GM12878 (cell line): Measurements from ENCODE around the gene CR1L. TPM values are rescaled to one million over a fixed set of nuclear protein-coding genes. Genes with fewer than 3 reads are reported as not detected.

ENCODE experiments used
- ATAC-seq: fragments of 200-7000 bp; cut with Tn5 transposase; 3 replicates; pipeline ENCODE4 v1.9.1; 2020; ENCODE audit warnings: mild to moderate bottlenecking, moderate library complexity
- BruUV-seq: library from RNA; stranded (reverse); fragments of 400-500 nt; replicated peaks from 2 replicates; lab custom pipeline; 2021; lab: Mats Ljungman, UMichigan
- CTCF ChIA-PET: fragments of 300-600 bp; sonication (Branson Sonifier 250); formaldehyde crosslinking; extraction: SDS; loops from one replicate; lab custom pipeline; 2021; ENCODE audit warnings: inconsistent platforms; lab: Yijun Ruan, JAX
- POLR2A ChIA-PET: fragments of 350-600 bp; formaldehyde crosslinking; extraction: SDS; loops from one replicate; lab custom pipeline; 2021; ENCODE audit warnings: inconsistent platforms; lab: Charles Lee
- RAD21 ChIA-PET: fragments of 300-600 bp; sonication (Branson Sonifier 250); formaldehyde crosslinking; loops from one replicate; lab custom pipeline; 2023; ENCODE audit warnings: antibody characterized with exemption; ENCODE audit not compliant: unreplicated experiment; lab: Charles Lee
- SMC1A ChIA-PET: fragments of 300-600 bp; sonication (Branson Sonifier 250); formaldehyde crosslinking; loops from one replicate; lab custom pipeline; 2023; ENCODE audit not compliant: unreplicated experiment, uncharacterized antibody; lab: Charles Lee
- DNase-seq: peaks from one replicate; pipeline ENCODE4 v3.0.0-alpha.2; 2011; ENCODE audit warnings: low read depth, low spot score
- FAIRE-seq: peaks from 3 replicates; lab custom pipeline; 2011; peaks lifted over from hg19 to GRCh38; lab: Jason Lieb, UNC
- H2AFZ ChIP-seq: 2 replicates; pipeline ENCODE4 v1.6.0; 2011; ENCODE audit warnings: low read depth, low read length, control low read depth; ENCODE audit not compliant: control insufficient read depth
- H3K27ac ChIP-seq: 2 replicates; pipeline ENCODE4 v1.5.1; 2011; ENCODE audit warnings: control low read depth; ENCODE audit not compliant: control insufficient read depth, insufficient read depth
- H3K27me3 ChIP-seq, 2 experiments: replicated peaks in 1 of 2; 2 replicates each; pipeline versions ENCODE4 v1.6.0 to v1.6.1; 2011; ENCODE audit warnings: low read length in 1 of 2; ENCODE audit not compliant: control insufficient read depth in 2 of 2, insufficient read depth in 2 of 2
- H3K36me3 ChIP-seq, 2 experiments: 2 replicates each; pipeline ENCODE4 v1.5.1; 2011; ENCODE audit warnings: low read length in 1 of 2; ENCODE audit not compliant: control insufficient read depth in 2 of 2, insufficient read depth in 2 of 2
- H3K4me1 ChIP-seq: 2 replicates; pipeline ENCODE4 v1.6.1; 2011; ENCODE audit warnings: mild to moderate bottlenecking, low read length, moderate library complexity, mixed read lengths; ENCODE audit not compliant: control insufficient read depth, insufficient read depth
- H3K4me2 ChIP-seq: 2 replicates; pipeline ENCODE4 v1.6.0; 2011; ENCODE audit warnings: control low read depth; ENCODE audit not compliant: control insufficient read depth, insufficient read depth
- H3K4me3 ChIP-seq: fragments of 200-600 bp; sonication (generic); 2 replicates; pipeline ENCODE4 v1.5.1; 2016
- H3K79me2 ChIP-seq: 2 replicates; pipeline ENCODE4 v1.6.0; 2011; ENCODE audit warnings: low read length; ENCODE audit not compliant: control insufficient read depth, insufficient read depth
- H3K9ac ChIP-seq: 2 replicates; pipeline ENCODE4 v1.8.0; 2011; ENCODE audit warnings: low read length, control low read depth, mixed read lengths; ENCODE audit not compliant: control insufficient read depth, insufficient read depth
- H3K9me3 ChIP-seq: replicated peaks from 3 replicates; pipeline ENCODE4 v1.5.1; 2011; ENCODE audit warnings: mild to moderate bottlenecking, low read length; ENCODE audit not compliant: control insufficient read depth, insufficient read depth
- H4K20me1 ChIP-seq: 2 replicates; pipeline ENCODE4 v1.6.0; 2011; ENCODE audit not compliant: control insufficient read depth, insufficient read depth
- BCL3 ChIP-seq: IDR thresholded peaks from 2 replicates; pipeline ENCODE4 v1.6.1; 2011; ENCODE audit warnings: borderline replicate concordance, low read depth, mild to moderate bottlenecking, moderate library complexity, low read length; ENCODE audit not compliant: insufficient read depth, poor library complexity, severe bottlenecking
- BCLAF1 ChIP-seq: fragments of 450-650 bp; IDR thresholded peaks from 2 replicates; pipeline ENCODE4 v1.6.1; 2017; ENCODE audit warnings: antibody characterized with exemption, mild to moderate bottlenecking, moderate library complexity
- BRCA1 ChIP-seq: IDR thresholded peaks from 2 replicates; pipeline ENCODE4 v1.6.1; 2011; ENCODE audit warnings: low read depth, low read length, improper control_type of control experiment
- EGR1 ChIP-seq, 2 experiments: IDR thresholded peaks; 1 replicate in 1 of 2; 2 replicates in 1 of 2; pipeline ENCODE4 v1.6.1; 2011 to 2012; ENCODE audit warnings: low read depth in 2 of 2, low read length in 2 of 2, borderline replicate concordance in 1 of 2, mild to moderate bottlenecking in 1 of 2, moderate library complexity in 1 of 2
- HDAC2 ChIP-seq: fragments of 200-600 bp; sonication (generic); IDR thresholded peaks from 2 replicates; pipeline ENCODE4 v1.6.1; 2017
- IKZF2 ChIP-seq, 2 experiments: fragments of 450-650 bp; IDR thresholded peaks; 2 replicates each; pipeline ENCODE4 v1.6.1; 2017; ENCODE audit warnings: mild to moderate bottlenecking in 2 of 2, moderate library complexity in 2 of 2
- KDM1A ChIP-seq: fragments of 200-600 bp; sonication (generic); IDR thresholded peaks from 2 replicates; pipeline ENCODE4 v1.6.1; 2016; ENCODE audit warnings: borderline replicate concordance
- MEF2B ChIP-seq: fragments of 450-650 bp; IDR thresholded peaks from 2 replicates; pipeline ENCODE4 v1.6.1; 2018; ENCODE audit warnings: mild to moderate bottlenecking, moderate library complexity; ENCODE audit not compliant: partially characterized antibody, poor library complexity, severe bottlenecking
- NR2C2 ChIP-seq: IDR thresholded peaks from 2 replicates; pipeline ENCODE4 v1.6.1; 2011; ENCODE audit warnings: borderline replicate concordance, low read depth; ENCODE audit not compliant: control insufficient read depth, insufficient read length
- PKNOX1 ChIP-seq: fragments of 450-650 bp; IDR thresholded peaks from 2 replicates; pipeline ENCODE4 v1.6.1; 2016; ENCODE audit warnings: mild to moderate bottlenecking
- RUNX3 ChIP-seq: IDR thresholded peaks from 2 replicates; pipeline ENCODE4 v1.6.1; 2012; ENCODE audit warnings: low read length, inconsistent platforms
- SMAD1 ChIP-seq: fragments of 450-650 bp; IDR thresholded peaks from 2 replicates; pipeline ENCODE4 v1.6.1; 2018; ENCODE audit warnings: mild to moderate bottlenecking, low read depth; ENCODE audit not compliant: partially characterized antibody
- SP1 ChIP-seq: IDR thresholded peaks from one replicate; pipeline ENCODE4 v1.6.1; 2011; ENCODE audit warnings: low read depth, low read length
- STAT1 ChIP-seq: fragments of 450-650 bp; conservative IDR thresholded peaks from 2 replicates; pipeline ENCODE4 v1.6.1; 2014; ENCODE audit warnings: antibody characterized with exemption, mild to moderate bottlenecking
- WGBS: methylation state at CpG from one replicate; pipeline ENCODE4 v1.1.6; 2016; ENCODE audit warnings: low lambda C conversion rate; ENCODE audit not compliant: insufficient replicate concordance, insufficient coverage; ENCODE audit errors: missing lambda C conversion rate; 5-methylcytosine and 5-hydroxymethylcytosine counted together
- in situ Hi-C: fragments of 300-500 bp; cut with MboI; formaldehyde crosslinking; loops from 9 replicates; pipeline ENCODE4 v1.14.3; 2018; ENCODE audit warnings: mixed read lengths
- intact Hi-C: fragments of 100-400 bp; cut with micrococcal nuclease; formaldehyde crosslinking; loops from one replicate; pipeline ENCODE4 v1.14.2; 2022; ENCODE audit not compliant: unreplicated experiment
- polyA plus RNA-seq, 11 experiments: library from polyadenylated mRNA; depleted of rRNA in 4 of 11; unstranded in 6 of 11; stranded (reverse) in 5 of 11; fragments of >200 nt; fragmentation: Nextera tagmentation in 4 of 11; fragmentation: Illumina TruSeq in 1 of 11; extraction: Ambion mirVana in 4 of 11; extraction: Trizol in 1 of 11; gene quantifications; 1 replicate in 1 of 11; 2 replicates in 10 of 11; pipeline versions ENCODE4 v1.2.1 to v1.2.3, GENCODE V29; 2011 to 2016; ENCODE audit warnings: inconsistent platforms in 2 of 11, missing spikeins in 2 of 11, low read depth in 1 of 11
- total RNA-seq, 4 experiments: library from RNA; depleted of rRNA in 3 of 4; stranded (reverse); fragments of >200 nt in 3 of 4; fragmentation: Illumina TruSeq in 1 of 4; extraction: Trizol in 1 of 4; gene quantifications; 2 replicates each; pipeline versions ENCODE4 v1.2.1 to v1.2.3, GENCODE V29; 2013 to 2021

Gene CR1L
- total and polyA plus RNA-seq, 10 of the 15 experiments (the other 5 are each of a cell fraction or from before 2014, with no cell fraction given), result 0.11 TPM; not detected in 9

- no peak for TF ChIP-seq BRCA1
- no peak for TF ChIP-seq PKNOX1
- no peak for TF ChIP-seq BCL3
Measured at GRCh38 chr1:207751790-207752455, 107.0 kb downstream of the CR1L start, which contains the start of gene CD46 (continued).

GRCh38 chr1:207752456-207752998, 107.6 kb downstream of the CR1L start:
- intact Hi-C loops, result no loop called here
- TF ChIP-seq KDM1A (no peak), RUNX3 (peak; percentile 0; the same call in 1 of the 2 replicates), BCLAF1 (no peak), SMAD1 (no peak), MEF2B (no peak), IKZF2 (IDR thresholded peaks at IDR 0.05) (0 out of 4 replicates have a peak, but pooled peaks of 1 of the 2 experiments have one; percentile 3), NR2C2 (no peak), HDAC2 (no peak), SP1 (no peak), STAT1 (no peak), EGR1 (IDR thresholded peaks at IDR 0.05; ENCODE audit: borderline replicate concordance in 1 of 2, low read depth in 2 of 2, low read length in 2 of 2) (peak in 1 of 2 experiments; percentile 76; a peak in 2 of 3 replicates)

More at GRCh38 chr1:207752456-207752998, 107.6 kb downstream of the CR1L start:
- WGBS, result 5% methylated on average over 29 of the region's 30 CpGs
- in situ Hi-C loops, result no loop called here
- Histone ChIP-seq H3K9ac (peak overlapping the region; percentile 84), H3K4me1 (peaks cover 11% of the 10 kb centered on the region), H3K27me3 (no peaks in the 10 kb centered on the region), H3K27ac (peak overlapping the region; percentile 86), H2AFZ (peak overlapping the region; percentile 82), H3K9me3 (no peaks in the 10 kb centered on the region; the same call in 2 of the 3 replicates), H3K4me2 (peak overlapping the region; percentile 80), H3K4me3 (peak overlapping the region; percentile 84), H4K20me1 (no peaks in the 10 kb centered on the region), H3K79me2 (peaks cover 55% of the 10 kb centered on the region), H3K36me3 (no peaks in the 10 kb centered on the region)
- ChIA-PET CTCF (interaction anchor here (0.8 to 2.3 kb wide), 6 partner anchors 11 to 124 kb away, joined by 3 to 12 read pairs (median 4); no protein-coding TSS in a partner anchor), SMC1A (interaction anchor here (0.9 to 2.4 kb wide), 4 partner anchors 44 to 210 kb away, joined by 3 to 6 read pairs (median 4); no protein-coding TSS in a partner anchor), POLR2A (interaction anchor here (0.6 to 1.3 kb wide), 5 partner anchors 34 to 133 kb away, joined by 3 to 4 read pairs (median 3); no protein-coding TSS in a partner anchor), RAD21 (no interaction called here)
- BruUV-seq, result TSS peak; percentile 63
- FAIRE-seq (no peak), ATAC-seq (peak; percentile 59), DNase-seq (no peak)
